WI38 (cell line): Measurements from ENCODE around the gene PJA1.

Experiments
- H3K4me3 ChIP-seq: 2 replicates; pipeline ENCODE4 v1.5.1; 2011; ENCODE audit warnings: low read depth, mild to moderate bottlenecking, control low read depth, low read length
- CTCF ChIP-seq: IDR thresholded peaks from 2 replicates; pipeline ENCODE4 v1.5.1; 2012; ENCODE audit warnings: low read depth, mild to moderate bottlenecking, control low read depth, low read length

Gene PJA1, protein sequence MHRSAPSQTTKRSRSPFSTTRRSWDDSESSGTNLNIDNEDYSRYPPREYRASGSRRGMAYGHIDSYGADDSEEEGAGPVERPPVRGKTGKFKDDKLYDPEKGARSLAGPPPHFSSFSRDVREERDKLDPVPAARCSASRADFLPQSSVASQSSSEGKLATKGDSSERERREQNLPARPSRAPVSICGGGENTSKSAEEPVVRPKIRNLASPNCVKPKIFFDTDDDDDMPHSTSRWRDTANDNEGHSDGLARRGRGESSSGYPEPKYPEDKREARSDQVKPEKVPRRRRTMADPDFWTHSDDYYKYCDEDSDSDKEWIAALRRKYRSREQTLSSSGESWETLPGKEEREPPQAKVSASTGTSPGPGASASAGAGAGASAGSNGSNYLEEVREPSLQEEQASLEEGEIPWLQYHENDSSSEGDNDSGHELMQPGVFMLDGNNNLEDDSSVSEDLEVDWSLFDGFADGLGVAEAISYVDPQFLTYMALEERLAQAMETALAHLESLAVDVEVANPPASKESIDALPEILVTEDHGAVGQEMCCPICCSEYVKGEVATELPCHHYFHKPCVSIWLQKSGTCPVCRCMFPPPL

DNA sequence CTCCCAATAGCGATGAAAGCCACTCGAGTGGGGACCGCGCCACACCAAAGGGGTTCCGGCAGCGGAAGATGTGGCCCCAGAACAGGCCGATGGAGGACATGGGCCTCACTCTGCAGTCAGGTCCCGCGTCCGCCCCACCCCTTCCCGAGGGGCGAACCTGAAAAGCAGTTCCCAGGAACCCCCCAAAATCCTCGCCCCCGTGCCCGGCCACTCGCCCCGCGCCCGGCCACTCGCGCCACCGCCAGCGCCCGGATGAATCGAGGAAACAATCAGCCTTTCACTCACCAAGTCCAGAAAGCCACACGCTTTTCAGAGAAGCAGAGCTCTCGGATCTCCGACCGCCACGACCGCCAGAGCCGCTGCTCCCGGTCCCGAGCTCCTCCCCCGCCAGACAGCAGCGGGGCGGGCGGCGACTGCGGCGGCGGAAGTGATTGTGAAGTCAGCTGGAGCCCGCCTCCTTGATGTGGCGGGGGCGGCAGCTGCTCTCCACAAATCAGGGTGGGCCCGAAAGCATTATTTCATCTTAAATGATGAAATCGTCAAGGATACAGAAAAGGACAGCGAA lies at the start of gene PJA1:
Gene PJA1 (minus strand): TSS at position 367 of the 565 bp plus-strand sequence. CDS start 2,380 bp downstream, outside the sequence.
- TF ChIP-seq CTCF, result no peak
- peak within 1 kb of the TSS; percentile 75 for H3K4me3 ChIP-seq

DNA sequence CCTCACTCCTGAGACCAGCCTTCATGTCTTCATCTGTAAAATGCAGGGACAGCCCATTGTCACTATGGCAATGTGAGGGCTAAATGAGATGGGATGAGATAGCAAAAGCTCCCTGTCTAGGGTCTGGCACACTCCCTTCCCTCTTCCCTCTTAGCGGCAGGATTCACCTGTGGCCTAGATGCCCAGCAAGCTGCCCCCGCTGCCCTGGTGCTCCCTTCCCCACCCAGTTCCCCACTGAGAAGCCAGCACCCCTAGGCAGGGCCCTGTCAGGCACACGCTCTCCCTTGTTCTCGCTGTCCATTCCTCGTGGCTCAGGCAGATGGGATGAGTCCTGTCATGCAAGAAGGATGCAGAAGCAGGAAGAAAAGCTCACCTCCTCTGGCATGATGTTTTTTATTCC lies 49.2 kb upstream of the PJA1 start:
- H3K4me3 ChIP-seq, result no peak overlapping the region
- TF ChIP-seq CTCF, result no peak

DNA sequence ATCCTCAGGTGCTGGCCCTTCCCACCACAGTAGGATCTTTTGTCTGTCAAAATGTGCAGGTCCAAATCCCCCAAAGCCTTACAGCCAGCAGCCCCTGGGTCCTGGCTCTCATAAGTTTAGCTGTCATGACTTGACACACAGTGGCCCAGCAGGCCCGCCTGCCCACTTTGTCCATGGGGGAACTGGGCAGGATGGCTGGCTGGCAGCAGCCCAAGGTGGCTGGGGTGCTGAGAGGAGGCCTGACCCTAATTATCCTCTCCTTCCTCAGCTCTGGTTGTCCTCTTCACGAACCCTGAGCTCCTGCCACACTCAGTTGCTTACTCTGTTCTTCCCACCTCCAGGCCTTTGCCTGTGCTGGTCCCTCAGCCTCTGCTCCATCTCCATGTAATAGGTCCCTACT lies 46.4 kb upstream of the PJA1 start:
- no peak overlapping the region for H3K4me3 ChIP-seq
- TF ChIP-seq CTCF, result no peak

DNA sequence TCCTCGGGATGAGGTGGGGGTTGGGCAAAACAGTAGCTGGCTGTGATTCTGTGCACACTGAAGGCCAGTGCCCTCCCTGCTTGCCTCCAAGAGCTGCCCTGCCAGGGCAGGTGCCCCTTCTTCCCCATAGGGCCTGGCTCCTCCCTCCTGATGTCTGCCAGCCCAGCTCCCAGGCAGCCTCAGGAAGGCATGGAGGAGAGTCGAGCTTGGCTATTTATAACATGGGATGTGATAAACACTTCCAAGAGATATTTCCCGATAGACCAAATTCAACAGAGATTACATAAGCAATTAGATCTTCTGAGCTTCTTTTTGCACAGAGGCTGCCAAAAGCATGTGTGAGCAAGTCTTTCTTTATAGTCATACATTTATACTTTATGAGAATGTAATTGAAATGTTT lies 45.3 kb upstream of the PJA1 start:
- no peak overlapping the region for H3K4me3 ChIP-seq
- TF ChIP-seq CTCF, result no peak

- TF ChIP-seq CTCF, result no peak
- H3K4me3 ChIP-seq, result no peak overlapping the region
Observed at GRCh38 chrX:69207216-69207615, 42.0 kb upstream of the PJA1 start.

- TF ChIP-seq CTCF, result no peak
- H3K4me3 ChIP-seq, result no peak overlapping the region
Observed at GRCh38 chrX:69203638-69204037, 38.4 kb upstream of the PJA1 start.

DNA sequence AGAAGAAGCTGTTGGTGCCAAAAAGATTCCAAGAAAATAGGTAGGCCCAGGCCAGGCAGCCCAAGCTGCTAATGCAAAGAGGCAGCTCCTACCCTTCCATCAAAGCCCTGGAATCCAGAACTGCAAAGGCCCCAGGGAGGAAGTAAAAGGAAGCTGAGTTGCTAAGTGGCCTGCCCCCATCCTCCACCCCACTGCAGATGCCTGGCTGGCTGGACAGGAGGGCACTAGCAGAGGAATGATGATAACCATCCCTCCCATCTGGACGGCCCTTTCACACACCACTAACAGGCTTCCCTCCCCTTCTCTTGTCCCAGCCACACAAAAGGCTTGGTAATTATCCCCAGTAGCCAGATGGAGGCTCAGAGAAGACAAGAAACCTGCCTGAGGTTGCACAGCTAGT lies 32.4 kb upstream of the PJA1 start:
- TF ChIP-seq CTCF, result no peak
- H3K4me3 ChIP-seq, result no peak overlapping the region
